Stimulated activated CD4-positive, alpha-beta T cell treated with anti-CD3 and anti-CD28 coated beads, TNF-alpha, amount 100 ng/mL, for 48 hours (primary cell): Measurements from ENCODE around the gene GTF2B.
"Not testable (repeated sequence)": the region's sequence is repeated elsewhere in the genome, so short reads cannot be mapped to it uniquely, and the experiment has no call there.

Experiments
- DNase-seq, 3 donors: peaks; one replicate each; pipeline ENCODE4 v3.0.0-alpha.2; 2020; ENCODE audit warnings: low read depth in 3 of 3

The GTF2B gene

DNA sequence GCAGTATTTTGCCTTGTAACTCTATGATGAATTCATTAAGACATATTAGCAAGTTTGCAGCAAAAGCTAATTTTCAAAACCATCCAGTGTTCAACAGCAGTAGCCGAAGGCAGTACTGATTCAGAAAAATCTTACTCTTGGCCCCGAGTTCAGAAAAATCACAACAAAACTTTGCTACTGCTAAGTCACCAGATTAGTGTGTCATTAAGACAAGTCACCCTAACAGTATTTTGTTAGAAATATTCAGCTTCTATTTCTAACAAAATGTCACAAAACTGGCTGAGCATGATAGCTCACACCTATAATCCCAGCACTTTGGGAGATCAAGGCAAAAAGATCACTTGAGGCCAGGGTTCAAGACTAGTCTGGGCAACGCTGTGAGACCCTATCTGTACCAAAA, 8.2 kb downstream of the GTF2B start:
- no peak for DNase-seq

DNA sequence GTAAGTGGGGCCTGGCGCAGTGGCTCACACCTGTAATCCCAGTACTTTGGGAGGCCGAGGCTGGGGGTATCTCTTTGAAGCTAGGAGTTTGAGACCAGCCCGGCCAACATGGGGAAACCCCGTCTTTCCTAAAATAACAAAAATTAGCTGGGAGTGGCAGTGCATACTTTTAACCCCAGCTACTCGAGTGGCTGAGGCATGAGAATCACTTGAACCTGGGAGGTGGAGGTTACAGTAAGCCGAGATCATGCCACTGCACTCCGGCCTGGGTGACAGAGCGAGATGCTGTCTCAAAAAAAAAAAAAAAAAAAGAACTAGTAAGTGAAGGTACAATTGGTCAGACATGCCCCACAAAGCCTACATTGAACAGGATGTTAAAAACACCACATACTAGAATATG, 10.7 kb downstream of the GTF2B start:
- DNase-seq: not testable (repeated sequence)

DNA sequence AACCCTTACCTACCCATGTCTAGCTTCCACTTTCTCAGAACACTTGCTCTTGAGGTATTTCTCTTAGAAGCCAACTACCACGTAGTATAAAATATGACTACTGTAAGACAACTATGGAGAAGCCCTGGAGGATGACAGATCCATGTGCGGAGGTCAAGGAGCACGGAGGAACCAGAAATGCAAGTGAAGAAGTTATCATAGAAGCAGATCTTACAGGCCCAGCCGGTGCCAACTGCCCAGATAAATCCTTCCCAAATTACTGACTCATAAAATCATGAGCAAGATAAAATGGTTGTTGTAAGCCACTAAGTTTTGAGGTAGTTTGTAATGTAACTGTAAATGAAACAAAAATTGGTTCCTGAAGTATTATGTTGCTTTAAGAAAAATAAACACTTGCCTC, 12.6 kb downstream of the GTF2B start:
- no peak for DNase-seq

DNA sequence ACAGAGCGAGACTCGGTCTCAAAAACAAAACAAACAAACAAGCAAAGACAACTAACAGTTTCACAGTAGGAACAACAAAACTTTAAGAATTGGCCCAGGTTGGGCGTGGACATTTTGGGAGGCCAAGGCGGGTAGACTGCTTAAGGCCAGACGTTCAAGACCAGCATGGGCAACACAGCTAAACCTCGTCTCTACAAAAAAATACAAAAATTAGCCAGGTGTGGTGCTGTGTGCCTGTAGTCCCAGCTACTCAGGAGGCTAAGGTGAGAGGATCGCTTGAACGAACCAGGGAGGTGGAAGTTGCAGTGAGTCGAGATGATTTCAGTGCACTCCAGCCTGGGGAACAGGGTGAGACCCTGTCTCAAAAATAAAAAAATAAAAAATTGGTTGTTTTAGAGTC, 13.5 kb downstream of the GTF2B start:
- no peak for DNase-seq

DNA sequence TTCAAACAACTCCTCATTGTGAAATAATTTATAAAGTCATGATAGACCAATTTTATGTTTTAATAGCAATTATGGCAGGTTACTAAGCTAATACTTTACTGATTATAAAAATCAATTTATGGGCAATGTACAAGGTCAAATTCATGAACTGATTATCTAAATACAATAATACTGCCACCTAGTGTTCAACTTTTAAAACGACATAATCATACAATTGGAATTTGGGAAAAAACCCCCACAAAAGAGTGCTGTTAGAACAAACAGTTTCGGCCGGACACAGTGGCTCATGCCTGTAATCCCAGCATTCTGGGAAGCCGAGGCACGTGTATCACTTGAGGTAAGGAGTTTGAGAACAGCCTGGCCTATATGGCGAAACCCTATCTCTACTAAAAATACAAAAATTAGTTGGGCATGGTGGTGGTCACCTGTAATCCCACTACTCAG, 14.0 kb downstream of the GTF2B start:
- no peak for DNase-seq

DNA sequence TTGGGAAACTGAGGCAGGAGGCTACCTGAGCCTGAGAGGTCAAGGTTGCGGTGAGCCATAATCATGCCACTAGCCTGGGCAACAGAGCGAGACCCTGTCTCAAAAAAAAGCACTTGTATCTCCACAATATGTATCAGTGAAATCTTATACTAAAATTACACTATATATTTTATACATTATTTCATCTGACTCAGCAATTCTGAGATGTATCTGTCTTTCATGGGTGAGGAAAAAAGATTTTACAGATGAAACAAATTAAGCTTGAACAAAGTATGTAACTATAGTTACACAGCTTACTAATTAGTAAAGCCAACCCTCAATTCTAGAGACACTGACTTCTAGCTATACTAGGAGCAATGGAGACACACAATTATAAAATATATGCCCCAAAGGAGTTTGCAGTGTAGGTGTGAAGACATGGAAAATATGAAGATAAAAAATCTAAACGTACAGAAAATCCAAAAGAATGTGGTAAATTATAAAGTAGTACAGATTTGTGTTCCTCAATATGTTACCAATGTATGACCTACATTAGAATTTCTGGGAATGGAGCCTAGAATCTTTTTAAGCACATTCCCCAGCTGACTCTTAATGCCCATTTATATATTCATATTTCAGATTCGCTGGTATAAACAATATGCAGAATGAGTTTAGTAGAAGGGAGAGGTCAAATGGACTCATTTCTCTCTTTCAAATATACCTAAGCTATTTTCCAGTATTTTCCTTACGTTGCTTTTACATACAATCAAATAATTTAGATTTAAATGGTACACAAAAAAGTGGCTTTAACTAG, 14.6 kb downstream of the GTF2B start:
- no peak for DNase-seq

DNA sequence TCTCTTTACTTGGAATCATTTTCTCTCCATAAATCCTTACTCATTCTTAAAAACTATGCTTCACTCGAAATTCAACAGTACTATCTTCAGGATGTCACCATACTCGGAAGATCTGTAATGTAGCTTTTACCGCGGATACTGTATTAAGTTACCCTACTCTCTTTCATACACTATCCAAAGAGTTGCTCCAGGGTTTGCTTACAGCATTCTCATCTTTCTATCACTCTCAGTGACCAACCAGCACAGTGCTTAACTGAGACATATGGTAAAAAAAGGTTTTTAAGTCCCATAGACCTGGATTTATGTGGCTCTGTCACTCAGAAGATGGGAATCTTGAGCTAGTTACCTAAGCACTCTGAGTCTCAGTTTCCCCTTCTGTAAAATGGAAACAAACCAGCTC, 15.8 kb downstream of the GTF2B start:
- no peak for DNase-seq

DNA sequence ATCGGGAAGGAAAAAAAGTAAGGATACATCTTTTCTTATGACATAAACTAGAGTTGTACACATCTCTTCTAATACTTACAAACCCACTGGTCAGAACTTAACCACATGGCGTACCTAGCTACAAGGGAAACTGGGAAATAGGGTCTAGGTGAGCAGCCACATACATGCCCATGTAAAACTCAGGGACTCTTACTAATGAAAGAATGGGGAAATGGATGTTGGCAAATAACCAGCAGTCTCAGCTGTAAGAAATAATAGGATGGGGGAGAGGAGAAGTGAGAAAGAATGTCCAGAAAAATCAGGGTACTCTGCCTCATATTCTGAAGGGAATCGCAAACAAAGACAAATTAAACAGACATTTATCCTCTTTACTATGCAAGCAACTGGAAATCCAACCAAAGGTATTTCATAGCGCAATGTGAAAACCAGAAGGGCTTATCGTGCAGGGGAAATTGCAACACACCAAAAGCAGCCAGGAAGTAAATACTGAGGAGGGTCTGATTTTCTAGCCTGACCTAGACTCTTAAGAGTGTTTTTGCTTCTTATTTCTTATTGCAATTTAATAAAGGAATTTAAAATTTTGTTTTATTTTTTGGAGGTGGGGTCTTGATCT, 17.5 kb downstream of the GTF2B start:
- DNase-seq: no peak

DNA sequence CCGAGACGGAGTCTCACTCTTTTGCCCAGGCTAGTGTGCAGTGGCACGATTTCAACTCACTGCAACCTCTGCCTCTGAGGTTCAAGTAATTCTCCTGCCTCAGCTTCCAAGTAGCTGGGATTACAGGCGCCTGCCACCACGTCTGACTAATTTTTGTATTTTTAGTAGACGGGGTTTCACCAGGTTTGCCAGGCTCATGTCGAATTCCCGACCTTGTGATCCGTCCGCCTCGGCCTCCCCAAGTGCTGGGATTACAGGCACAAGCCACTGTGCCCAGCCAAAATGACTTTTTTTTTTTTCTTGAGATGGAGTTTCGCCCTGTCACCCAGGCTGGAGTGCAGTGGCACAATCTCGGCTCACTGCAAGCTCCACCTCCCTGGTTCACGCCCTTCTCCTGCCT, 21.7 kb downstream of the GTF2B start:
- DNase-seq: not testable (repeated sequence)

DNA sequence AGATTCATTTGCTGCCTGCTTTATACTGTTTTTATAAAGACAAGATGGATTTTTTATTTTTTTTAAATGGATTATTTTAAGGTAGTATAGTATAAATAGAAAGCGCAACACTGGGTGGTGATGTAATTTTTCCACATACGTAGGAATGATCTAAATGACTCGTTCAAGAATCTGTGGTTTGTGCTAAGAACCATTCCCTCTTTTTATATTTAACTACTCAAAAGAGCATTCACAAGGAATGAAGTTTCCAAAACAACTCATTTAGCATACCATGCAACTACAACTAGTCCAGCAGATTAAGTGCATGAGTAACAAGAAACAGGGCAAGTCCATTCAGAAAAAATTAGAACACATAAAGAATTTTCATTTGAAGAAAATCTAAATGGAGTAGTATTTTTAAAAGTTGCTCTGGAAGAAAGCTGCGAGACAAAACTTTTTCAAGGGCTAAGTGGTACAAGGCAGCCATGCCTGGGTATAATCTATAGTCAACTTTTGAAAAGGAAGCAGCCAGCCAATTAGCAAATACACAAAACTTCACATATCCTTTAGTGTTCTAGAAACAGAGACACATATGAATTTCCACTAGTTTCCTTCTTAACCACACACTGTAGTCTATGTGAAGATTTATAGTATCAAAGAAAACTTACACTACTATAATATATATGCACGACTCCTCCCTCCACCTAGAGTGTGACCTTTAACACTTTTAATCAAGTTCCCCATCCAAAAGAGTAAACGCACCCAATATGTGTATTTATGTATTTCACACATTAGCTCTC, 23.4 kb downstream of the GTF2B start:
- DNase-seq: no peak

DNA sequence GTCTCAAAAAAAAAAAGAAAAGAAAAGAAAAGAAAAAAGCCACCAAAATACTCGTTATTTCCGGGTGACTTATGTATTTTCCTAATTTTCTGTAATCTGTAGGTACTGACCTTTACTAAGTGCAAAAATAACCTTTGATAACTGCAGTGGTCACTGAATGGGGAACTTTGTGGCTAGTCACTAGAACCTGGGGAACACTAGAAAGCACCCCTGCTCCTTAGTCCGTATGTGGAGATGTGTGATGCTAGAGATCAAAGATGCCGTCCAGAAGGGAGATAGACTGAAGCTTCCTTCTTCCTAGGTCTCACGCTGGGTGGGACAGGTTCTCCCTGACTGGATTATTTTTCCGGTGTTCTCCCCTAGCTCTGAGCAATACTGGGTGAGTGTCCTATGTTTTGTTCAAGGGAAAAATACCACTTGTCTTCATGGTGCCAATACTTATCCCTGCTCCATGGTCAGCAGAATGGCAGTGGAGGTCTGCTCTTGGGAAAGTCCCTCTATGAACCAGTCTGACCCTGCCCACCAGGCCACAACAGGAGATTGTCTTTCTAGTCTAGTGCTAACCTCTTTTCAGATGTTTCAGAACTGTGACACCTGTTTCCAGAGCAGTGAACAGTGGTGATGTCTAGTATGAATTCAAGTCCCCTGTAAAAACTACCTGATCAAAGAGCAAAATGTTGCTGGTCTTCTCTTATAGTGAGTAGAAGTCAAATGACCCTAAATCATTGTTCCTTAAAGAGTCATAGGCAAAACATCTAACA, 39.9 kb downstream of the GTF2B start:
- DNase-seq: no peak

DNA sequence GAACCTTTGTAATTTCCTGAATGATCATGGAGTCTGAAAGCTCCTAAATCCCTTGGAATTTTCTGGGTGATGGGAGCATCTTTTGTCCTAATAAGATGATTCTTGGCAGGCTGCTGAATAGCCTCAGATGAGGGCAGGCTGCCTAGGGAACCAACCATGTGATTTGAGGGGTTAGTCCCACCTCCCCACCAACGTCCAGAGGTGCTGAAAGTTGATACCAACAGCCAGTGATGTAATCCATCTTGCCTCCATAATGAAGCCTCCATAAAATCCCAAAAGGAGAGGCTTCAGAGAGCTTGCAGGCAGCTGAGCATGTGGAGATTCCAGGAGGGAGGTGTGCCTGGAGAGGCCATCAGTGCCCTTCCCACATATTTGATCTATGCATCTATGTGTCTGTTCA, 43.7 kb downstream of the GTF2B start:
- no peak for DNase-seq

DNA sequence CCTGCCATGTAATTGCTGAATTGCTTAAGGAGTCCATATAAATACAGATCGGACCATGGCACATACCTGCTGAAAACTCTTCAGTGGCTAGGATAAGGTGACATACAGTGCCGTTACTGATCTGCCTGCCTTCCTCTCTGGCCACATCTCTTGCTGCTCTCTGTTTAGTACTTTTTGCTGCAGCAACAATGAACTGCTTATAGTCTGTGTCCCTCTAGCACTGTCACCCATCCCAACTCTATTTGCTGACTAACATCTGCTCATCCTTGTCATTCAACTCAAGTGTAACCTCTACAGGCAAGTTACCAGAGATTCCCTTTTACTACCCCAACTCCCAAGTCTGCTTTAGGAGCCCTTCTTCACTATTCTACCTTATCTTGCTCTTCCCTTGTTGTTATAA, 65.6 kb downstream of the GTF2B start:
- DNase-seq: no peak

DNA sequence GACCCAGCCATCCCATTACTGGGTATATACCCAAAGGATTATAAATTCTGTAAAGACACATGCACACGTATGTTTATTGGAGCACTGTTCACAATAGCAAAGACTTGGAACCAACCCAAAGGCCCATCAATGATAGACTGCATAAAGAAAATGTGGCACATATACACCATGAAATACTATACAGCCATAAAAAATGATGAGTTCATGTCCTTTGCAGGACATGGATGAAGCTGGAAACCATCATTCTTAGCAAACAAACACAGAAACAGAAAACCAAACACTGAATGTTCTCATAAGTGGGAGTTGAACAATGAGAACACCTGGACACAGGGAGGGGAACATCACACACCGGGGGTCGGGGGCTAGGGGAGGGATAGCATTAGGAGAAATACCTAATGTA, 71.7 kb downstream of the GTF2B start:
- not testable (repeated sequence) for DNase-seq

DNA sequence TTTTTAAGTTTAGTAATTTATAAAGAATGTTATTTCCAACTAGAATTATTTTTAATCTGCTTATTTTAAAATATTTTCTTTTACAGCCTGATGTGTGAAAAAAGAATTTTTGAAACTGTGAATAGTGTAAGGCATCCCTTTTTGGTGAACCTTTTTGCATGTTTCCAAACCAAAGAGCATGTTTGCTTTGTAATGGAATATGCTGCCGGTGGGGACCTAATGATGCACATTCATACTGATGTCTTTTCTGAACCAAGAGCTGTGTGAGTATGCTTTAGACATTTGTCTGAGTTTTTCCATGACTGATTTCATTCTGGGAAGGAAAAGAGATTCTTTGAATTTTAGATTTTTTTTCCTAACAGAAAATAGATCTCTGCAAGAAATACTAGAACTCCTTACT, 77.9 kb downstream of the GTF2B start:
- DNase-seq: no peak

DNA sequence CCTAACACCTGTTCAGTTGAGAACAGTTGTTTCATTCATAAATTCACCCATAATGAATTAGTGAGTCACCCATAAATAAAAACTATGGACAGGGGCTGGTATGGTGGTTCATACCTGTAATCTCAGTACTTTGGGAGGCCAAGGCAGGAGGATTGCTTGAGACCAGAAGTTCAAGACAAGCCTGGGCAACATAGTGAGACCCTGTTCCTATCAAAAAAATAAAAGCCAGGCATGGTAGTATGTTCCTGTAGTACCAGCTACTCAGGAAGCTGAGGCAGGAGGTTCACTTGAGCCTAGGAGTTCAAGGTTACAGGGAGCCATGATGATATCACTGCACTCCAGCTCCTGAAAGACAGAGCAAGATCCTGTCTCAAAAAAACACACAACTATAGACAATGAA, 79.0 kb downstream of the GTF2B start:
- DNase-seq: no peak

DNA sequence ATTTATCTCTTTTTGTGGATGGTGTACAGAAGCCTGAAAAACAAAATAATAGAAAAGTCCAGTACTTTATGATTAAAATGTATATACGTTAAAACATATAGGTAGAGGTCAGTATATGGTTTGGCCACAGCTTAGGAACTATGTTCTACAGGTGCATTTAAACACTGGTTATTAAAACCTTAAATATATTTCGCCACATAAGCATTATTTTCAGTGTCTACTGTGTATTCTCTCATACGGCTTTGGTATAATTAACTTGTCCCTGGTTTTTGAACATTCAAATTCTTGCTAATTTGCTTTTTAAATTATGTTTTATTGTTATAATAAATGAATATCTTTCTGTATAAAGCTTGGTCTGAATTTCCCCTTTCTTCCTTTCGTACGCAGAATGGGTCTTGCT, 87.9 kb downstream of the GTF2B start:
- DNase-seq: no peak

DNA sequence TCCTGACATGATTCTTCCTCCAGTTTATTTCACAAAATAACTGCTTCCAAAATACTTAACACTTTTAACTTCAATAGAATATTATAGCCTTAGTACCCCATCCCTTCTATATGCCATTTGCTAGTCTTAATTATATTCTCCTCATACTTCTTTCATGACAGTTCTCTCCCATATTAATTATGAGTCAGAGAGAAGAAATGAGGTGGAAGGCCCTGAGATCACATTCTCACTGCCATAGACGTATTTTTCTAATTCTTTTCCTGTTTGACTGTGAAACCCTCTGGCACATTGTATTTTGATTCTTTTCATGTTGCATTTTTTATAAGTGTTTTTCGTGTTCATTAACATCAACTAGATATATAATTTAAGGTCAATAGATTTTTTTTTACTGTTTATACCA, 88.4 kb downstream of the GTF2B start:
- no peak for DNase-seq
